ENCODE data around the gene CNNM2. TPM values are rescaled to one million over a fixed set of nuclear protein-coding genes. Genes with fewer than 3 reads are reported as not detected.
"Not testable (repeated sequence)": the region's sequence is repeated elsewhere in the genome, so short reads cannot be mapped to it uniquely, and the experiment has no call there.

The CNNM2 gene
- total RNA-seq, 2 donors from 2014 or later, result 14.7 to 17.9 TPM

- peaks cover 71% of the 10 kb centered on the region for H3K36me3 Mint-ChIP-seq (ENCODE audit: low read depth)
- TF ChIP-seq, protein P1, sequence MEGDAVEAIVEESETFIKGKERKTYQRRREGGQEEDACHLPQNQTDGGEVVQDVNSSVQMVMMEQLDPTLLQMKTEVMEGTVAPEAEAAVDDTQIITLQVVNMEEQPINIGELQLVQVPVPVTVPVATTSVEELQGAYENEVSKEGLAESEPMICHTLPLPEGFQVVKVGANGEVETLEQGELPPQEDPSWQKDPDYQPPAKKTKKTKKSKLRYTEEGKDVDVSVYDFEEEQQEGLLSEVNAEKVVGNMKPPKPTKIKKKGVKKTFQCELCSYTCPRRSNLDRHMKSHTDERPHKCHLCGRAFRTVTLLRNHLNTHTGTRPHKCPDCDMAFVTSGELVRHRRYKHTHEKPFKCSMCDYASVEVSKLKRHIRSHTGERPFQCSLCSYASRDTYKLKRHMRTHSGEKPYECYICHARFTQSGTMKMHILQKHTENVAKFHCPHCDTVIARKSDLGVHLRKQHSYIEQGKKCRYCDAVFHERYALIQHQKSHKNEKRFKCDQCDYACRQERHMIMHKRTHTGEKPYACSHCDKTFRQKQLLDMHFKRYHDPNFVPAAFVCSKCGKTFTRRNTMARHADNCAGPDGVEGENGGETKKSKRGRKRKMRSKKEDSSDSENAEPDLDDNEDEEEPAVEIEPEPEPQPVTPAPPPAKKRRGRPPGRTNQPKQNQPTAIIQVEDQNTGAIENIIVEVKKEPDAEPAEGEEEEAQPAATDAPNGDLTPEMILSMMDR (conservative IDR thresholded peaks at IDR 0.05), result no peak
- no peaks in the 10 kb centered on the region for H3K27me3 Mint-ChIP-seq (ENCODE audit: insufficient read depth)
- H3K27ac Mint-ChIP-seq, result peak overlapping the region; percentile 78
- Histone ChIP-seq H3K9ac (ENCODE audit: extremely low read depth, low read length, poor library complexity, severe bottlenecking) (no peak overlapping the region), H3K9me3 (ENCODE audit: control insufficient read depth, low read length) (peaks cover 39% of the 10 kb centered on the region), H3K27ac (ENCODE audit: low read depth, low read length) (peak overlapping the region; percentile 8), H3K4me1 (ENCODE audit: control insufficient read depth, insufficient read depth, low read length) (no peaks in the 10 kb centered on the region), H3K4me3 (ENCODE audit: low read length) (no peak overlapping the region), H3K27me3 (ENCODE audit: control insufficient read depth, insufficient read depth, low read length, poor library complexity, severe bottlenecking) (no peaks in the 10 kb centered on the region), H3K36me3 (ENCODE audit: control insufficient read depth, insufficient read depth, low read length) (peaks cover 55% of the 10 kb centered on the region)
- H3K9me3 Mint-ChIP-seq, result peaks cover 60% of the 10 kb centered on the region
- no peak overlapping the region for H3K4me3 Mint-ChIP-seq
- DNase-seq, result no peak
- 100% methylated on average over 1 of the region's 1 CpG; no CpG with 5 or more reads in 1 of the 2 experiments for WGBS, 2 experiments (ENCODE audit: insufficient coverage in 1 of 2, insufficient read length in 1 of 2)
- H3K4me1 Mint-ChIP-seq, result peaks cover 15% of the 10 kb centered on the region
Measured at GRCh38 chr10:103130910-103131309, 212.8 kb downstream of the CNNM2 start.

GRCh38 chr10:103135168-103135567 lies 217.1 kb downstream of the CNNM2 start:
- peaks cover 12% of the 10 kb centered on the region for H3K4me1 Mint-ChIP-seq
- H3K9me3 ChIP-seq (ENCODE audit: control insufficient read depth, low read length), result peaks cover 41% of the 10 kb centered on the region
- H3K27ac Mint-ChIP-seq; H3K27ac ChIP-seq (ENCODE audit: low read depth, low read length); H3K4me3 ChIP-seq (ENCODE audit: low read length); DNase-seq; H3K27me3 Mint-ChIP-seq (ENCODE audit: insufficient read depth); H3K27me3 ChIP-seq (ENCODE audit: control insufficient read depth, insufficient read depth, low read length, poor library complexity, severe bottlenecking); H3K9ac ChIP-seq (ENCODE audit: extremely low read depth, low read length, poor library complexity, severe bottlenecking); H3K4me3 Mint-ChIP-seq; H3K4me1 ChIP-seq (ENCODE audit: control insufficient read depth, insufficient read depth, low read length): not testable (repeated sequence)
- 83% methylated on average over 3 of the region's 3 CpGs; no CpG with 5 or more reads in 1 of the 2 experiments for WGBS, 2 experiments (ENCODE audit: insufficient coverage in 1 of 2, insufficient read length in 1 of 2)
- peaks cover 80% of the 10 kb centered on the region for H3K36me3 ChIP-seq (ENCODE audit: control insufficient read depth, insufficient read depth, low read length)
- peaks cover 86% of the 10 kb centered on the region for H3K36me3 Mint-ChIP-seq (ENCODE audit: low read depth)
- H3K9me3 Mint-ChIP-seq, result peaks cover 53% of the 10 kb centered on the region

GRCh38 chr10:103139803-103140202 lies 221.7 kb downstream of the CNNM2 start:
- no peaks in the 10 kb centered on the region for H3K4me1 ChIP-seq (ENCODE audit: control insufficient read depth, insufficient read depth, low read length)
- Mint-ChIP-seq H3K9me3 (peaks cover 15% of the 10 kb centered on the region), H3K27ac (peak overlapping the region; percentile 24), H3K36me3 (ENCODE audit: low read depth) (peaks cover 76% of the 10 kb centered on the region), H3K27me3 (ENCODE audit: insufficient read depth) (no peaks in the 10 kb centered on the region), H3K4me3 (no peak overlapping the region), H3K4me1 (peaks cover 9% of the 10 kb centered on the region)
- no peak overlapping the region for H3K4me3 ChIP-seq (ENCODE audit: low read length)
- peaks cover 74% of the 10 kb centered on the region for H3K36me3 ChIP-seq (ENCODE audit: control insufficient read depth, insufficient read depth, low read length)
- H3K9me3 ChIP-seq (ENCODE audit: control insufficient read depth, low read length), result peaks cover 25% of the 10 kb centered on the region
- no peaks in the 10 kb centered on the region for H3K27me3 ChIP-seq (ENCODE audit: control insufficient read depth, insufficient read depth, low read length, poor library complexity, severe bottlenecking)
- H3K27ac ChIP-seq (ENCODE audit: low read depth, low read length), result no peak overlapping the region
- DNase-seq, result no peak
- TF ChIP-seq, protein P1 (conservative IDR thresholded peaks at IDR 0.05), result no peak
- H3K9ac ChIP-seq (ENCODE audit: extremely low read depth, low read length, poor library complexity, severe bottlenecking), result no peak overlapping the region
- 86 to 93% methylated on average over 3 of the region's 3 CpGs for WGBS, 2 experiments (ENCODE audit: insufficient coverage in 1 of 2, insufficient read length in 1 of 2)

Other genes starting within 250 kb of the CNNM2 start
- 10 to 100 TPM; 20.3 to 25.6 TPM for gene ARL3, start 203.9 kb upstream of the CNNM2 start, total RNA-seq
- gene SFXN2, start 203.7 kb upstream of the CNNM2 start, total RNA-seq, result 10 to 100 TPM; 30.5 to 32.9 TPM
- gene WBP1L, start 174.3 kb upstream of the CNNM2 start, total RNA-seq, result 10 to 100 TPM; 23.5 to 25.8 TPM
- not detected for gene CYP17A1, start 80.9 kb upstream of the CNNM2 start, total RNA-seq
- gene BORCS7, start 64.0 kb upstream of the CNNM2 start, total RNA-seq, result 1 to 10 TPM; 5.0 to 5.7 TPM
- 10 to 100 TPM; 10.2 to 20.9 TPM for gene AS3MT, start 48.8 kb upstream of the CNNM2 start, total RNA-seq